Activated CD4-positive, CD25-positive, alpha-beta regulatory T cell treated with anti-CD3 and anti-CD28 coated beads, Interleukin-2, amount 50 U/mL, for 16 hours (primary cell): Measurements from ENCODE around the gene EIPR1.
"Not testable (repeated sequence)": the region's sequence is repeated elsewhere in the genome, so short reads cannot be mapped to it uniquely, and the experiment has no call there.

Experiments
- DNase-seq: peaks from one replicate; pipeline ENCODE4 v3.0.0-alpha.2; 2020; ENCODE audit warnings: low read depth, low spot score

Gene EIPR1

GRCh38 chr2:3194828-3195227 is 182.8 kb downstream of the EIPR1 start:
- no peak for DNase-seq

- no peak for DNase-seq
Measured at GRCh38 chr2:3193443-3194330, 183.9 kb downstream of the EIPR1 start.

- no peak for DNase-seq
Measured at GRCh38 chr2:3192920-3193319, 184.7 kb downstream of the EIPR1 start.

DNA sequence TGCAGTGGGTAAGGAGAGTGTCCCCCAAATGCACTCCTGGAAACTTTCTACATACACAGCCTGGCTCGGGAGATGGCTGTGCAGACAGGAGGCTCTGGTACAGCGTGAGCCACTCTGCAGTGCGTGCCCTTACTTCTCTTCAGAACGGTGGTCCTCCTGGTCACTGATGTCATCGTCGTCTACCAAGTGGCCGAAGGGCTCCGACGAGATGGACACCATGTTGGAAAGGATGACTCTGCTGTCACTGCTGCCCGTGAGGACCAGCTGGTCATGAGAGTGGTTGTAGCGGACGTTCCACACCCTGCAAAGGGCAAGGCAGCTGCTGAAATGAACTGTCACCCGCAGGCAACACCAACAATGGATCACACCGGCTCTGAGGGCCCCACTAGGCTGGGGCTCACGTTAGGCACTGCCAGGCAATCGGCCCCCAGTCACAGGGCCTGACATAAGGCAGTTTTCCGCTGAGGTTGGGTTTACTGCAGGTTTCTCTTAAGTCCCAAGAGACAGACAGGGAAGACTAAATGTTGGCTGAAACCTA is 185.3 kb downstream of the EIPR1 start:
- DNase-seq: no peak

DNA sequence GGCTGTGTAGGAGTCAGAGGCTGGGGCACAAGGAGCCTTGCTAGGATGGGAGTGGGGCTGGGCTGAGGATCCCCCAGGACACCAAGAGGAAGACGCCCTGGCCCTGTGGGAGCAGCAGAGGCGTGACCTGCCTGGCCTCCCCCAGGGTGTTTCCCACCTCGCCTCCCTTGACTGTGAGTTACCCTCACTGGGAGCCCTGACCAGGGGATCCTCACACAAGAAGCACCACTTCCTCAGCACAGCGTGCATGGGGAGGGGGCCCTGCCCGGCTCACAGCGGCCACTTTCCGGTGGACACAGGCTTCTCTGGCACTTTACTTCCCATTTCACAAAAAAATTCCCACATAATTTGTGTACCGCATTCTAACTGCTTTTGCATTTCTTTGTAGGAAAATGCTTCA is 187.7 kb downstream of the EIPR1 start:
- no peak for DNase-seq

- no peak for DNase-seq
Measured at GRCh38 chr2:3189076-3189591, 188.5 kb downstream of the EIPR1 start.

DNA sequence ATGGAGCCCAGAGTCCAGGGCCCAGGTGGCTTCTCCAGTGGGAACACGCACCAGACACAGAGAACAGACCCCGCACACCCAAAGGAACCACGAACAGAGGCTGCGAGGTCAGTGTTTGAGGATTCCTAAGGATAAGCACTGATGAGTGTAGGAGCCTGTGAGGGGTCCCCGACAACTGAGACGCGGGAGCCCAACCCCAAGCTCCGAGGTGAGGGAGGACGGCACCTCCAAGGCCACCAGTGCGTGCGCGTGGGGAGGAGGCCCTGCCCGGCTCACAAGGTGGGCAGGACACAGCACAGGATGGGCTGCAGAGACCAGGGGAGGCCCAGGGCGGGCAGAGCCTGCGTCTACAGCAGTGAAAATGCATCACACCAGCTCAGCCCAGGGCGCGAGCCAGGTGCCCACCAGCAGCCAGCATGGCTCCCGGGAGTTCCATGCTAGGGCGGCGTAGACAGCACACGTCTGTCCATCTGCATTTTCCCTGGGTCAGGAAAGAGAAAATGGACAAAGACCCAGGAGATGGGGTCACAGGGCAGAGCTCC is 189.1 kb downstream of the EIPR1 start:
- DNase-seq: no peak

- DNase-seq: no peak
Measured at GRCh38 chr2:3187467-3187866, 190.2 kb downstream of the EIPR1 start.

DNA sequence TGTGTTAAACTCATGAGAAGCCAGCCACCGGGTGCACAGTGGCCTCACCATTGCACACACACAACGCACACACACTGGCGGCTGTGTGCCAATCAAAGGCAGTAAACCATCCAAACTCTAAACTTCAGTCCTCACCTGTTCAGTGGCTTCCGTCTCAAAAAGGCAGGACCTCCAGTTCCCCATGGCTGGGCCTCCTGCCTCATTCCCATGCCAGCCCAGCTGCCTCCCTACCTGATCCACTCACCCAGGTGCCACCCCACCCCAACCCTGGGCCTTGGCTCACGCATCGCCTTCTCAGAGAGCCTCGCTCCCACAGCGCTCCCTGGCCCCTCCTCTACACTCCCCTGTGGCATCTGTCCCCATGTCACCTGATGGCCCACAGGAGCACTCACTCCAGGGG is 190.9 kb downstream of the EIPR1 start:
- DNase-seq: no peak

- DNase-seq: no peak
Measured at GRCh38 chr2:3185910-3186309, 191.7 kb downstream of the EIPR1 start.

- DNase-seq: no peak
Measured at GRCh38 chr2:3185256-3185655, 192.4 kb downstream of the EIPR1 start.

DNA sequence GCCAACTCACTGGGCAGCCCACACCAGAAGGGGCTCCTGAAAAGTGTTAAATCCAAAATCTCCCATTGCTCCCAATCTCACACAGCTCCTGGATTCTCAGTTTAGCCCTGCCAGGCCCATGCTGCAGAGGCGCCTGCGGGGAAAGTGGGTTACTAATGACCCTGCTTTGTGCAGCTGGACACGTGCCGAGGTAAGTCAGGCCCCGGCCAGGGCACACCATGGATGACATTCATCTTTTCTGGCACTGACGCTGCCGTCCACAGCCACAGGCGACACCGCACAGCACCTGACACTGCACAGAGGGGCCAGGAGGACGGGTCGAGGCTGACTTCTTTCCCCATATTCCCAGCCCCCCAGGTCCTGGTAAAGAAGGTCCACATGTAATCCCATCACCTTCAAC is 193.5 kb downstream of the EIPR1 start:
- DNase-seq: no peak

GRCh38 chr2:3183766-3184165 is 193.9 kb downstream of the EIPR1 start:
- DNase-seq: no peak

GRCh38 chr2:3182848-3183247 is 194.8 kb downstream of the EIPR1 start:
- no peak for DNase-seq

GRCh38 chr2:3181416-3182010 is 196.1 kb downstream of the EIPR1 start:
- no peak for DNase-seq

DNA sequence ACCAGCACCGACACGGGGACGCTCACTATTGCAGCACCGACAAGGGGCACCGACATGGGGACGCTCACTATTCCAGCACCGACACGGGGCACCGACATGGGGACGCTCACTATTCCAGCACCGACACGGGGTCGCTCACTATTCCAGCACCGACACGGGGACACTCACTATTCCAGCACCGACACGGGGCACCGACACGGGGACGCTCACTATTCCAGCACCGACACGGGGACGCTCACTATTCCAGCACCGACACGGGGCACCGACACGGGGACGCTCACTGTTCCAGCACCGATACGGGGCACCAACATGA is 196.8 kb downstream of the EIPR1 start:
- not testable (repeated sequence) for DNase-seq

GRCh38 chr2:3180082-3180908 is 197.3 kb downstream of the EIPR1 start:
- DNase-seq: no peak

DNA sequence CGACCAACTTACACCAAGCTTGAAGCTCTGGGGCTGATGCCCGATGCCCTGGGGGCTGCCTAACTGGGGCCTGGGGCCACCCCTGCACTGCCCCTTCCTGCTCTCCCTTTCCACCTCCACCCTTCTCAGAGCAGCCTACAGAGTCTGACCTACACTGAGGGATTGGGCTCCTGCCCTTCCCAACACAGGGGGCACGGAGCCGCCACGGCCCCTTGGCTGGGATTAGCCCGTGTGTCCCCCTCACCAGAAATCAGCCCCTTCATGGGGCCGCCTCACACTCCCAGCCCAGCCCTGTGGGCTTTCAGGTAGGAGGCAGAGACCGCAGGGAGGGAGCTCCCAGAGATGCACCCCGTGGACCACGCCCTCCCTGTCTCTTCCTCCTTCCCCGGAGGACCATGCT is 198.0 kb downstream of the EIPR1 start:
- DNase-seq: no peak

GRCh38 chr2:3179208-3179607 is 198.4 kb downstream of the EIPR1 start:
- DNase-seq: no peak

- DNase-seq: no peak
Measured at GRCh38 chr2:3178578-3179031, 199.0 kb downstream of the EIPR1 start.

DNA sequence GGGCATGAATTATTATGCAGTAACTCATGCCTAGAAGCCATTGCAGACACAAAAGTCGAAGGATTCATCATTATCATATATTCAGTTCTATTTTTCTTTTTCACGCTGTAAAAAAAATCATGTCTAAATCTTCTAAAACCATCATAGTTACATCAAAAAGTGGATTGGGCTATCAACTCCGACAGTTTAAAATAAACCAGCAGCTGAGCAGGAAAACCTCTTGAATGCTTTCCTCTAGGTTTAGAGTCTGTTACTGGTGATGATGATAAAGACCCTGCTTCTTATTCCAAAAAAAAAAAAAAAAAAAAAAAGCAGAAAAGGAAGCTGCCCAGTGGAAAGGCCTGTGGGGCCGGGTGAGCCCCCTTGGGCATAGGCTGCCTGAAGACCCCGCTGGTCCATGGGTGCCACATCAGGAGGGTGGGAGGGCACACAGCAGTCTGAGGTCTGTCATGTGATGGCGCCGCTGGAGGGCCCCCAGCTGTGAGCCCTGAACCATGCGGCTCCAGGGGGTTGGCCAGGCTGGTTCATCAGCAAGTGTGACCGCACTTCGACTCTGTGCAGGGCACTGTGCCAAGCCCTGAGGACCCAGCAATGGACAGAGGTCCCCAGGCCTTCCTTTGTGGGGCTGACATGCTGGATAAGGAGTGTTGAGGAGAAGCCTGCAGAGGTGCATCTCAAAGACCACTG is 199.6 kb downstream of the EIPR1 start:
- no peak for DNase-seq
